ENCODE results near the gene S100A12. TPM values are rescaled to one million over a fixed set of nuclear protein-coding genes. Genes with fewer than 3 reads are reported as not detected.

The S100A12 gene
- total RNA-seq, result not detected in 2 replicates

DNA sequence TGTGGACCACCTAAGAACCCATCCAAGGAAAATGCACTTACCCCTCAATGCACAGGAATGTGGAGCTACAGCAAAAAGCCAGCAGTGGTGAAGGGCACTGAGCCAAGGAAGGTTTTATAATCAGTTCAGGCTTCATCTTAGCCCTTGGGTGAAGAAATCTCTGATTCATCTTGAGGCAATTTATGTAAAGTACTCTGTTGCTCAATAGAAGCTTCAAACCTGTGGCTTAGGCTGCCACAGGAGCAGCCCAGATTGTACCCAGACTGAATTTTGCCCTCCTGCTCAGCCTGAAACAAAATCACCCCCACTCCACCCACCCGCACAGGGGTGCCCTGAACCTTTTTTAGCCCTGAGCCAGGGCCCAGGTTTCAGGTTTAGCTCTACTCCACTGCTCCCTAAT lies at the start of gene S100A12:
Gene S100A12 (minus strand): TSS at position 111 of the 400 bp plus-strand sequence. CDS start 1,029 bp downstream, outside the sequence.

DNA sequence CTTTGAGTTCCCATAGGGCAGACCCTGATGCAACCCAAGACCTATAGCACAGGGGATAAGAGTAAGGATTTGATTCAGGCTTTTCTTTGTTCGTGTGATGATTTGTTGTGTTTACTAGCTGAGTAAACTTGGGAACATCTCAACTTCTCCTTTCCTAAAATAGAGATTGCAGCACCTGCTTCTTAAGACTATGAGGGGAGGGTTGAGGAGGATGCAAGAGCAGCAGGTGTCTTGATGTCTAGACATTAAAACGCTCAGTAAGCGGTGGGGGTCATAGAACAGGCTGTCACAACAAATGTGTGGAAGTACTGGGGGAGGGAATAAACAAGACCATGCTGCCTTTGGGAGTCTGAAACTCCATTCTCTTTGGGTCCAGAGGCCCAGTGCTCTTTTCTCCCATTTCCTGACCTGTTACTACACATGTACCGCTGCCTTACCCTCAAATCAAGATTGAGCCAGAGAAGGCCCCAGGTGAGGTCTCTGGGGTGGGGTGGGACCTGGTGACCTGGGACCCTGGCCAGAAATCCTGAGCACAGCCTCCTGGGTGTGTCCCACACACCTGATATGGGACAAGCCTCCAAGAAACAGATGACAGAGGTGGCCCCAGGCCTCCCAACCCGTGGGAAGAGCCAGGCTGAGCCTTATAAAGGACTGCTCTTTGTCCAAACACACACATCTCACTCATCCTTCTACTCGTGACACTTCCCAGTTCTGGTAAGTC lies 40.6 kb upstream of the S100A12 start, which contains the start of gene S100A7A:
Gene S100A7A (plus strand): TSS at position 671 of the 721 bp plus-strand sequence. CDS start 1,563 bp downstream, outside the sequence.

DNA sequence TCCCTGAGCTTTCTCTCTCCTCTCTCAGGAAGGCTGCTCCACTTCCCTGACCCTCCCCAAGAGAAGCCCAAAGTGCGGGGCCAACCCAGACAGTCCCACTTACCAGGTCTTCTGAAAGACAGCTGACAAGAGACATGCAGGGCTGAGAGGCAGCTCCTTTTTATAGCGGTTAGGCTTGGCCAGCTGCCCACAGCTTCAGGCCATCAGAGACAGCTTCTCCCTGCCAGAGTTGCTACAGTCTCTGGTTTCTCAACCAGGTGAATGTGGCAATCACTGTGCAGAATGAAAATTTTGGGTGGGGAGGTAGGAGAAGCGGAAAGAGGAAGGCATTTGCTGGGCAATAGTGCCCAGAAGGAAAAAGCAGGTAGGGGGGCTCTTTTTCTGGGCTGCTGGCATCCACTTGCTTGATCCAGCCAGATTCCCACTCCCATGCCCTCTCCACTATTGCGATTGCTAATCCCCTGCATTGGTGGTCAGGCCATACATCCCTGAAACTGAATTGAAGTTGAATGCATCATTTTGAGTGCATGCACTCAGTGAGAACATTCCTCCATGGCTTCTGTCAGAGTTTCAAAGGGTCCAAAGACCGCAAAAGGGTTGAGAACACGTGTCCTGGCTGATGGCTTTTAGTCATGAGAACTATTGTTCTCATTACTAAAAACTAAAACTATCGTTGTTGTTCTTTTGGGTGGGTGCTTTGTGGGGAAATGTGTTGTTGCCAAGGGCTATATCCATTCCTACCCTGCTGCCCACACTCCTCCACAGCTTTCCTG lies 15.7 kb upstream of the S100A12 start, which contains the start of gene S100A8:
Gene S100A8 (minus strand): TSS at position 136 of the 773 bp plus-strand sequence. CDS start 538 bp downstream, outside the sequence.

DNA sequence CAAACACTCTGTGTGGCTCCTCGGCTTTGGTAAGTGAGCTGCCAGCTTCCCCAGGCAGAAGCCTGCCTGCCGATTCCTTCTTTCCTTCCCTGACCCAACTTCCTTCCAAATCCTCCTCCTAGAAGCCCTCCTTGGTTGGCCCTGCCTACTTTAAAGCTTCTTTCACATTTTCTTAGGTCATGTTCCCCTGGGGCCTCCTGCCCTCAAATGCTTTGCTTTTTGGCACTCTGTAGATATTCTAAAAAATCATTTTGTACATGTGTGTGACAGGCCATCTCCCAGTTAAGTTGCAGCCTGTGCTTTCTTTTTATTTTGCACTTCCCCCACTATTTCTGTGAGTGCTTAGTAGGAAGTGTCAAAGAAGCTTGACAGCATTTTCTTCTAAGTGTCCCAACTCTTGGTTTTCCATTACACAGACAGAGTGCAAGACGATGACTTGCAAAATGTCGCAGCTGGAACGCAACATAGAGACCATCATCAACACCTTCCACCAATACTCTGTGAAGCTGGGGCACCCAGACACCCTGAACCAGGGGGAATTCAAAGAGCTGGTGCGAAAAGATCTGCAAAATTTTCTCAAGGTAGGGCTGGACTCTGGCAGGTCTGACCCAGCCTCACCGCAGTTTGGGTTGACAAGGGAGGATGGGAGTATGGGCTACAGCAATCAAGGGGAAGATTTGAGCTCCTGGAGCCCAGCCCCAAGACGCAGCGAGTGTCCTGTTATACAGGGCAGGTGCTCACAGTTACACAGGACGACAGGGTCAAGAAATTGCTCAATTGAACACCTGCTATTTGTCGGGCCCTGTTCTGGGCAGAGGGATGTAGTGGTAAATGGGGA lies 17.3 kb downstream of the S100A12 start, which contains the start of gene S100A9:
Gene S100A9 (plus strand): TSS at position 2 of the 838 bp plus-strand sequence. CDS start 430 bp downstream, at position 432.

DNA sequence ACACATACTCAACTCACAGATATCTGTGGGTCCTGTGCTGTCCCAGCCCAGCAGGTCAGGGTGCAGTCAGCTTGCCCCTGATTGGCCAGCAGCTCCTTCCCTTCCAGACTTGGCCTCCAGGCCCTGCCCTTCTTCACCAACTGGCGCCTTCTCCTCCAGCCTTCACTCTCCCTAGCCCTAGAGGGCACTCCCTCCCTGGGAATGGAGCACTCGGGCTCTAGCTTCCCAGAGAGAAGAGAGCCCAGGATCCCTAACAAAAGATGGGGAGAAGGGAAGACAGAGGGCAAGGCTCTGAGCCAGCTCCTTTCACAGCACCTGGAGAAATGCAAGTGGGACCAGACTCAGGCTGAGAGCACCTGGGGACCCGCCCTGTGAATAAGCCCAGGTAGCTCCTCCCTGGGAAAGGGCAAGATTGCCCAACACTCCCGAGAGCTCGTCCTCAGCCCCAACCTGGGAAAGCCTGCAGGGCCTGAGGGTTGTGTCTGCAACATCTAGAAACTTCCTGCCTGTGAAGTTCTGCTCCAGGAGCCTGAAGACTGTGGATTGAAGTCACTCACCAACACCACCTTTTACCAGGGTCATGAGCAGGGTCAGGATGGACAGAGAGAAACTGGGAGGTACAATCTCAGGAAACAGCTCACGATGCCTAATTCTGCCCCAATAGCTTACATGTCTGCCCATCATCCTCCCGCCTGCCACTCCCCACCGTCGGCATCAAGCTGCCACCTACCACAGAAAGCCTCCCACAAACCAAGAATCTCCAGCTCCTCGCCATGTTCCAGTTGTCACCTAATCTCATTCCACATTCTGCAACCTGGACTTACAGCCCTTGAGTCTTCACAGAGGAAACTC lies 26.7 kb downstream of the S100A12 start, which contains the start of gene PGLYRP4:
Gene PGLYRP4 (minus strand): TSS at position 331 of the 852 bp plus-strand sequence. CDS start 909 bp downstream, outside the sequence.

Small RNA genes within 50 kb of the gene (small RNA-seq; reads per million reads assigned to genes)
- gene RNU6-160P (not detected), gene S100A15A (not detected)

Other genes starting within 250 kb of the S100A12 start
- gene SPRR2G, start 224.7 kb downstream of the S100A12 start, total RNA-seq, result not detected in 2 replicates
- not detected in 2 replicates for gene LELP1, start 172.2 kb downstream of the S100A12 start, total RNA-seq
- not detected in 2 replicates for gene PRR9, start 158.0 kb downstream of the S100A12 start, total RNA-seq
- not detected in 2 replicates for gene LORICRIN, start 115.9 kb downstream of the S100A12 start, total RNA-seq
- gene PGLYRP3, start 62.7 kb downstream of the S100A12 start, total RNA-seq, result not detected in 2 replicates
- not detected in 2 replicates for gene PGLYRP4, start 26.8 kb downstream of the S100A12 start, total RNA-seq
- gene S100A9, start 17.8 kb downstream of the S100A12 start, total RNA-seq, result not detected in 2 replicates
- gene S100A8, start 15.5 kb upstream of the S100A12 start, total RNA-seq, result not detected in 2 replicates
- not detected in 2 replicates for gene S100A7A, start 40.9 kb upstream of the S100A12 start, total RNA-seq
- not detected in 2 replicates for gene S100A7, start 85.0 kb upstream of the S100A12 start, total RNA-seq
- 557 and 593 TPM in 2 replicates for gene S100A6, start 160.4 kb upstream of the S100A12 start, total RNA-seq
- not detected in 2 replicates for gene S100A5, start 165.3 kb upstream of the S100A12 start, total RNA-seq
- 1.2 and 2.1 TPM in 2 replicates for gene S100A4, start 170.2 kb upstream of the S100A12 start, total RNA-seq
- 0.53 and 0.79 TPM in 2 replicates for gene S100A3, start 173.6 kb upstream of the S100A12 start, total RNA-seq
- 2.4 and 3.1 TPM in 2 replicates for gene S100A2, start 190.2 kb upstream of the S100A12 start, total RNA-seq
- 530 TPM in 2 replicates for gene S100A16, start 237.5 kb upstream of the S100A12 start, total RNA-seq
- not detected in 2 replicates for gene S100A14, start 240.7 kb upstream of the S100A12 start, total RNA-seq

All from thoracic aorta endothelial cell (primary cell).